H1 (cell line): ENCODE results near the gene FSD1. TPM values are rescaled to one million over a fixed set of nuclear protein-coding genes. Genes with fewer than 3 reads are reported as not detected.

Experiments
- CTCF ChIA-PET: fragments of 300-600 bp; sonication (Branson Sonifier 250); formaldehyde crosslinking; loops from one replicate; lab custom pipeline; 2021; ENCODE audit not compliant: partially characterized antibody; lab: Charles Lee
- POLR2A ChIA-PET: fragments of 300-600 bp; sonication (Branson Sonifier 250); formaldehyde crosslinking; loops from one replicate; lab custom pipeline; 2021; ENCODE audit warnings: inconsistent platforms; ENCODE audit not compliant: partially characterized antibody; lab: Charles Lee
- DNase-seq, 2 experiments: peaks; one replicate each; pipeline versions ENCODE4 v3.0.0 to v3.0.0-alpha.2; 2010 to 2022; ENCODE audit warnings: low spot score in 2 of 2, low read depth in 1 of 2, mixed read lengths in 1 of 2
- FAIRE-seq: peaks from 2 replicates; lab custom pipeline; 2011; peaks lifted over from hg19 to GRCh38; lab: Jason Lieb, UNC
- H2AFZ ChIP-seq: 2 replicates; pipeline ENCODE4 v1.8.1; 2012; ENCODE audit warnings: low read length, inconsistent platforms
- H2AK5ac ChIP-seq: 2 replicates; pipeline ENCODE4 v1.6.1; 2013; ENCODE audit warnings: low read depth, low read length
- H2BK120ac ChIP-seq: replicated peaks from 2 replicates; pipeline ENCODE3; 2013; ENCODE audit warnings: low read depth, low read length, inconsistent platforms
- H2BK12ac ChIP-seq: 2 replicates; pipeline ENCODE4 v1.6.1; 2013; ENCODE audit warnings: low read depth, low read length
- H2BK15ac ChIP-seq: 2 replicates; pipeline ENCODE4 v1.6.1; 2013; ENCODE audit warnings: low read length
- H2BK20ac ChIP-seq: 2 replicates; pipeline ENCODE4 v1.6.1; 2013; ENCODE audit warnings: low read length
- H2BK5ac ChIP-seq: 2 replicates; pipeline ENCODE4 v1.6.1; 2013; ENCODE audit warnings: low read depth, low read length
- H3K14ac ChIP-seq: 2 replicates; pipeline ENCODE4 v1.6.1; 2013; ENCODE audit warnings: inconsistent platforms; ENCODE audit not compliant: insufficient read length
- H3K18ac ChIP-seq: 2 replicates; pipeline ENCODE4 v1.6.1; 2013; ENCODE audit warnings: low read length; ENCODE audit errors: extremely low read depth
- H3K23ac ChIP-seq: 2 replicates; pipeline ENCODE4 v1.6.1; 2013; ENCODE audit warnings: inconsistent platforms; ENCODE audit not compliant: insufficient read length
- H3K23me2 ChIP-seq: 2 replicates; pipeline ENCODE4 v1.6.1; 2013; ENCODE audit warnings: low read depth, low read length
- H3K27ac ChIP-seq: 2 replicates; pipeline ENCODE4 v1.6.1; 2011; ENCODE audit warnings: low read depth, low read length, inconsistent platforms
- H3K27me3 ChIP-seq, 4 experiments: replicated peaks in 1 of 4; 1 replicate in 1 of 4; 2 replicates in 3 of 4; pipeline versions ENCODE4 v1.6.1 to v1.8.1; 2011 to 2013; ENCODE audit warnings: low read length in 3 of 4, mild to moderate bottlenecking in 3 of 4, inconsistent platforms in 2 of 4, mixed read lengths in 2 of 4, moderate library complexity in 1 of 4; ENCODE audit not compliant: control insufficient read depth in 3 of 4, insufficient read depth in 3 of 4; ENCODE audit errors: extremely low read depth in 1 of 4
- H3K36me3 ChIP-seq, 4 experiments: 2 replicates each; pipeline versions ENCODE4 v1.6.1 to v1.8.1; 2011 to 2013; ENCODE audit warnings: mild to moderate bottlenecking in 4 of 4, low read length in 3 of 4, moderate library complexity in 2 of 4, control low read depth in 1 of 4, inconsistent platforms in 1 of 4; ENCODE audit not compliant: insufficient read depth in 4 of 4, control insufficient read depth in 2 of 4
- H3K4ac ChIP-seq: replicated peaks from 2 replicates; pipeline ENCODE3; 2013; ENCODE audit warnings: low read length, low read depth, mixed read lengths, inconsistent platforms; ENCODE audit not compliant: insufficient read length
- H3K4me1 ChIP-seq, 4 experiments: replicated peaks in 1 of 4; 1 replicate in 1 of 4; 2 replicates in 3 of 4; pipeline versions ENCODE4 v1.6.1 to v1.8.1; 2011 to 2013; ENCODE audit warnings: low read length in 3 of 4, inconsistent platforms in 2 of 4, mixed read lengths in 1 of 4; ENCODE audit not compliant: insufficient read depth in 4 of 4, control insufficient read depth in 3 of 4
- H3K4me2 ChIP-seq, 2 experiments: 2 replicates each; pipeline versions ENCODE4 v1.6.1 to v1.8.1; 2011 to 2013; ENCODE audit warnings: low read depth in 2 of 2, low read length in 2 of 2, control low read depth in 1 of 2, inconsistent platforms in 1 of 2, mild to moderate bottlenecking in 1 of 2; ENCODE audit not compliant: insufficient read depth in 1 of 2
- H3K4me3 ChIP-seq, 4 experiments: fragments of 200-600, 300-600 bp in 1 of 4; sonication (generic), shearing (Covaris generic), sonication (Bioruptor Twin) in 1 of 4; 2 replicates each; pipeline versions ENCODE4 v1.5.1 to v1.8.1; 2011 to 2016; ENCODE audit warnings: low read length in 4 of 4, low read depth in 3 of 4, control low read depth in 2 of 4, inconsistent platforms in 2 of 4, mild to moderate bottlenecking in 2 of 4, mixed read lengths in 1 of 4, moderate library complexity in 1 of 4; ENCODE audit not compliant: insufficient read depth in 2 of 4; ENCODE audit errors: extremely low read depth in 1 of 4
- H3K56ac ChIP-seq: replicated peaks from 2 replicates; pipeline ENCODE3; 2013; ENCODE audit warnings: low read depth, mild to moderate bottlenecking, mixed read lengths, low read length, inconsistent platforms; ENCODE audit not compliant: insufficient read length
- H3K79me1 ChIP-seq: 2 replicates; pipeline ENCODE4 v1.6.1; 2013; ENCODE audit warnings: low read depth, low read length, control low read depth
- H3K79me2 ChIP-seq, 2 experiments: 2 replicates each; pipeline versions ENCODE4 v1.6.1 to v1.8.1; 2012 to 2013; ENCODE audit warnings: low read length in 2 of 2, mild to moderate bottlenecking in 2 of 2, inconsistent platforms in 1 of 2; ENCODE audit not compliant: insufficient read depth in 2 of 2, control insufficient read depth in 1 of 2
- H3K9ac ChIP-seq, 4 experiments: replicated peaks in 1 of 4; 1 replicate in 1 of 4; 2 replicates in 3 of 4; pipeline versions ENCODE4 v1.6.1 to v1.8.1; 2011 to 2013; ENCODE audit warnings: low read depth in 3 of 4, low read length in 3 of 4, control low read depth in 2 of 4, mild to moderate bottlenecking in 2 of 4, moderate library complexity in 2 of 4, inconsistent platforms in 1 of 4; ENCODE audit errors: extremely low read depth in 1 of 4
- H3K9me3 ChIP-seq, 2 experiments: 2 replicates each; pipeline versions ENCODE4 v1.6.1 to v1.8.1; 2012 to 2013; ENCODE audit warnings: mild to moderate bottlenecking in 2 of 2, moderate library complexity in 2 of 2, control low read depth in 1 of 2, inconsistent platforms in 1 of 2, low read depth in 1 of 2, low read length in 1 of 2, mixed read lengths in 1 of 2; ENCODE audit not compliant: insufficient read depth in 2 of 2
- H4K20me1 ChIP-seq, 2 experiments: replicated peaks in 1 of 2; 2 replicates each; pipeline versions ENCODE3 to v1.8.1; 2011 to 2013; ENCODE audit warnings: inconsistent platforms in 2 of 2, low read length in 2 of 2, mild to moderate bottlenecking in 1 of 2; ENCODE audit not compliant: insufficient read depth in 2 of 2, control insufficient read depth in 1 of 2
- H4K5ac ChIP-seq: 2 replicates; pipeline ENCODE4 v1.6.1; 2013; ENCODE audit warnings: low read length, low read depth, mixed read lengths, inconsistent platforms; ENCODE audit not compliant: insufficient read length
- H4K8ac ChIP-seq: 2 replicates; pipeline ENCODE4 v1.8.0; 2013; ENCODE audit warnings: mild to moderate bottlenecking, moderate library complexity, low read length, inconsistent platforms; ENCODE audit not compliant: insufficient read depth; ENCODE audit errors: extremely low read depth
- H4K91ac ChIP-seq: replicated peaks from 2 replicates; pipeline ENCODE3; 2013; ENCODE audit warnings: low read length, mixed read lengths, inconsistent platforms; ENCODE audit not compliant: insufficient read length
- ATF3 ChIP-seq: IDR thresholded peaks from 2 replicates; pipeline ENCODE4 v1.6.1; 2011; ENCODE audit warnings: low read depth, mild to moderate bottlenecking, low read length; ENCODE audit not compliant: insufficient read depth
- CBX8 ChIP-seq: fragments of 300-800, 300-1000 bp; sonication (generic); IDR thresholded peaks from 2 replicates; pipeline ENCODE4 v1.7.1; 2016; ENCODE audit warnings: low read depth, low read length, borderline replicate concordance
- CEBPB ChIP-seq: IDR thresholded peaks from 2 replicates; pipeline ENCODE4 v1.6.1; 2012; ENCODE audit warnings: low read depth, low read length
- CTBP2 ChIP-seq: IDR thresholded peaks from 2 replicates; pipeline ENCODE4 v1.7.0; 2011; ENCODE audit warnings: borderline replicate concordance, mild to moderate bottlenecking, moderate library complexity, mixed read lengths, low read length; ENCODE audit not compliant: insufficient read depth, insufficient read length
- EP300 ChIP-seq, 2 experiments: IDR thresholded peaks; 1 replicate in 1 of 2; 2 replicates in 1 of 2; pipeline ENCODE4 v1.6.1; 2011 to 2012; ENCODE audit warnings: low read depth in 2 of 2, low read length in 2 of 2, mild to moderate bottlenecking in 2 of 2, borderline replicate concordance in 1 of 2, inconsistent platforms in 1 of 2, moderate library complexity in 1 of 2
- HDAC2 ChIP-seq, 2 experiments: fragments of 300-600 bp in 1 of 2; sonication (generic) in 1 of 2; IDR thresholded peaks; 2 replicates each; pipeline ENCODE4 v1.6.1; 2011 to 2012; ENCODE audit warnings: low read depth in 2 of 2, low read length in 2 of 2, mild to moderate bottlenecking in 2 of 2, moderate library complexity in 2 of 2, borderline replicate concordance in 1 of 2, inconsistent platforms in 1 of 2
- KDM5A ChIP-seq: fragments of 200-600 bp; IDR thresholded peaks from 2 replicates; pipeline ENCODE4 v1.7.1; 2012; ENCODE audit warnings: mild to moderate bottlenecking, low read length, inconsistent platforms, mixed read lengths
- MAFK ChIP-seq: IDR thresholded peaks from 2 replicates; pipeline ENCODE4 v1.6.1; 2012; ENCODE audit warnings: low read depth, mild to moderate bottlenecking, improper control_type of control experiment, low read length
- RAD21 ChIP-seq, 2 experiments: IDR thresholded peaks in 1 of 2; conservative IDR thresholded peaks in 1 of 2; 2 replicates each; pipeline ENCODE4 v1.6.1; 2011; ENCODE audit warnings: low read depth in 2 of 2, low read length in 2 of 2, improper control_type of control experiment in 1 of 2, inconsistent platforms in 1 of 2, mild to moderate bottlenecking in 1 of 2, moderate library complexity in 1 of 2
- WGBS, 2 experiments: shearing (Covaris generic) in 1 of 2; methylation state at CpG; one replicate each; pipeline versions ENCODE4 v1.1.6 to v1.1.7; 2013 to 2015; ENCODE audit warnings: low lambda C conversion rate in 2 of 2, mixed read lengths in 2 of 2, inconsistent platforms in 1 of 2, low coverage in 1 of 2, missing lambda C conversion rate in 1 of 2; ENCODE audit not compliant: insufficient replicate concordance in 2 of 2, insufficient coverage in 1 of 2, insufficient read length in 1 of 2; ENCODE audit errors: extremely low coverage in 1 of 2, missing lambda C conversion rate in 1 of 2; 5-methylcytosine and 5-hydroxymethylcytosine counted together
- polyA plus RNA-seq, 7 experiments: library from polyadenylated mRNA; depleted of rRNA in 3 of 7; stranded (reverse) in 5 of 7; unstranded in 2 of 7; fragments of >200 nt in 5 of 7; fragments of 200-250 nt in 2 of 7; gene quantifications; 1 replicate in 5 of 7; 2 replicates in 1 of 7; 4 replicates in 1 of 7; pipeline versions ENCODE4 v1.2.1 to v1.2.3, GENCODE V29; 2011 to 2013; ENCODE audit warnings: missing spikeins in 2 of 7, mixed read lengths in 2 of 7
- total RNA-seq: library from RNA; stranded (reverse); fragmentation: NEBNext Ultra II Directional; extraction: Animal tissue kit (Norgen Biotek cat#: 25700); gene quantifications from 2 replicates; pipeline ENCODE4 v1.2.1, GENCODE V29; 2021

Gene FSD1
- total and polyA plus RNA-seq, 2 of the 8 experiments (the other 6 are each of a cell fraction or from before 2014, with no cell fraction given): 58.8 to 181 TPM

DNA sequence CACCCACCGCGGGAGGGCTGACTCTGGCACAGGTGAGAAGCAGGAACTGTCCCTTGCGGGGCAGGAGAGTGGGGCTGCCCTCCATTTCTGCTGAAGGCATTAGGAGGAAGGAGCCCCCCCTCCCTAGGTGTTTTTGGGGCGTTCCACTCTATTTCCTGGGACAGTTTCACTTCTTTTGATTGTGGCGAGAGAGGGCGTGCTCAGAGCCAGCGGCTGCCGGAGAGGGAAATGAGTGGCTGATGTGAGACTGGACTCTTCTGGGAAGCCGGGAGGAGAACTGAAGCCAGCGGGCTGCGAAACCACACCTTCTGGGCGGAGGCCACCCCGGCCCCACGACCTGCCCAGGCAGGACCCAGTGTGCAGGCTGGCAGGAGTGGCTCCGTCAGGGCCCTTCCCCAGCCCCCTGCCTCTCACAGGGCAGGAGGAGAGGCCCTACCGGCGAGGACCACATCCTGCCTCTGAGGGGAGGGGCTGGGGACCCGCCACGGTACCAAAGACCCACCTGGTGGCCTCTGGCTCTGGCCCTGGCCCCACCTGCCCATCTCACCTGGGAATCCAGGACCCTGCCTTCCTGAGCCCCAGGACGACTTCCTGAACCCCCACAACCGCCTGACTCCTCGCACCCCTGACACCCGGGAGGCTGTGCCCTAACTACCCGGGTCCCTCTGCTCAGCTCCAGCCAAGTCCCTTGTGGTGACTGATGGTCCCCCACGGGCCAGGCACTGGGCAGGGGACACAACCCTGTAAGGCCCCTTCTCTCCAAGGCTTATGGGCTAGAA, 64.9 kb downstream of the FSD1 start:
- ChIA-PET CTCF (interaction anchor here (0.7 to 1.8 kb wide), 10 partner anchors 10 to 99 kb away, joined by 3 to 9 read pairs (median 4); partner anchors contain the start of gene SH3GL1), POLR2A (interaction anchor here (0.7 to 4.1 kb wide), 11 partner anchors 8 to 106 kb away, joined by 3 to 18 read pairs (median 5); partner anchors contain the start of gene MPND)
- Histone ChIP-seq H4K91ac (peak overlapping the region; percentile 52), H4K20me1 (peaks cover 25 to 41% of the 10 kb centered on the region in 2 experiments), H3K27me3 (no peaks in the 10 kb centered on the region), H3K4me2 (no peak overlapping the region), H3K79me2 (peaks cover 0 to 15% of the 10 kb centered on the region in 2 experiments; a peak in 1 of 4 replicates), H3K4ac (no peak overlapping the region), H3K56ac (no peak overlapping the region), H2BK12ac (peak overlapping the region; percentile 27; the same call in 1 of the 2 replicates), H3K79me1 (peaks cover 32% of the 10 kb centered on the region), H3K27ac (peak overlapping the region; percentile 41; the same call in 1 of the 2 replicates), H2AK5ac (no peak overlapping the region), H2AFZ (no peak overlapping the region), H4K5ac (peak overlapping the region; percentile 15), H3K4me1 (peaks cover 0 to 17% (median 13%) of the 10 kb centered on the region in 4 experiments; a peak in 5 of 7 replicates), H3K14ac (no peak overlapping the region), H3K9me3 (no peaks in the 10 kb centered on the region), H2BK15ac (no peak overlapping the region), H3K9ac (peak overlapping the region in 1 of 4 experiments; percentile 36; a peak in 2 of 7 replicates), H3K36me3 (peaks cover 0 to 9% (median 4%) of the 10 kb centered on the region in 4 experiments; a peak in 4 of 8 replicates), H2BK20ac (0 out of 2 replicates have a peak overlapping the region, but pooled peaks have one; percentile 32), H3K4me3 (no peak overlapping the region), H2BK5ac (peak overlapping the region; percentile 75; the same call in 1 of the 2 replicates), H2BK120ac (no peak overlapping the region), H3K18ac (no peak overlapping the region; the same call in 1 of the 2 replicates), H3K23ac (no peak overlapping the region), H3K23me2 (no peaks in the 10 kb centered on the region), H4K8ac (peak overlapping the region; percentile 73)
- FAIRE-seq (no peak), DNase-seq (peak in 1 of 2 experiments; percentile 55)
- WGBS, 2 experiments: 73% methylated on average over 20 of the region's 25 CpGs; no CpG with 5 or more reads in 1 of the 2 experiments
- no peak for TF ChIP-seq CEBPB
- TF ChIP-seq KDM5A: no peak
- no peak for TF ChIP-seq HDAC2 (IDR thresholded peaks at IDR 0.05; ENCODE audit: borderline replicate concordance in 1 of 2, low read depth in 2 of 2, low read length in 2 of 2)
- TF ChIP-seq ATF3: no peak
- no peak for TF ChIP-seq MAFK
- TF ChIP-seq EP300 (IDR thresholded peaks at IDR 0.05; ENCODE audit: borderline replicate concordance in 1 of 2, low read depth in 2 of 2, low read length in 2 of 2): no peak
- no peak for TF ChIP-seq CBX8
- no peak for TF ChIP-seq RAD21 (IDR thresholded peaks at IDR 0.05 in 1 of 2, conservative IDR thresholded peaks at IDR 0.05 in 1 of 2; ENCODE audit: low read depth in 2 of 2, low read length in 2 of 2)
- no peak for TF ChIP-seq CTBP2
